ENCODE results near the gene NAA60. TPM values are rescaled to one million over a fixed set of nuclear protein-coding genes. Genes with fewer than 3 reads are reported as not detected.
"Not testable (repeated sequence)": the region's sequence is repeated elsewhere in the genome, so short reads cannot be mapped to it uniquely, and the experiment has no call there.

Gene NAA60
- polyA plus RNA-seq, 6 donors from 2014 or later = 17.0 to 48.8 (median 31.5) TPM

GRCh38 chr16:3513892-3514583 lies 70.6 kb downstream of the NAA60 start:
- no peak for ATAC-seq (ENCODE audit: low read depth in 2 of 2)
- Mint-ChIP-seq H3K27ac (no peak overlapping the region), H3K36me3 (peaks cover 7 to 30% of the 10 kb centered on the region in 2 donors)

GRCh38 chr16:3514621-3515020 lies 71.1 kb downstream of the NAA60 start:
- peaks cover 12 to 34% of the 10 kb centered on the region in 2 donors for H3K36me3 Mint-ChIP-seq
- DNase-seq (no peak), ATAC-seq (ENCODE audit: low read depth in 2 of 2) (no peak)
- H3K27ac Mint-ChIP-seq = no peak overlapping the region
- H3K4me1 Mint-ChIP-seq = no peaks in the 10 kb centered on the region
- H3K9me3 Mint-ChIP-seq = no peaks in the 10 kb centered on the region
- H3K27me3 Mint-ChIP-seq = no peaks in the 10 kb centered on the region
- no peak overlapping the region for H3K4me3 Mint-ChIP-seq

More at GRCh38 chr16:3513892-3514583, 70.6 kb downstream of the NAA60 start:
- no peaks in the 10 kb centered on the region for H3K4me1 Mint-ChIP-seq
- no peak overlapping the region for H3K4me3 Mint-ChIP-seq
- H3K9me3 Mint-ChIP-seq = no peaks in the 10 kb centered on the region
- DNase-seq = no peak
- H3K27me3 Mint-ChIP-seq = no peaks in the 10 kb centered on the region

- H3K9me3 Mint-ChIP-seq = no peaks in the 10 kb centered on the region
- no peak overlapping the region for H3K4me3 Mint-ChIP-seq
- DNase-seq = no peak
- no peaks in the 10 kb centered on the region for H3K4me1 Mint-ChIP-seq
- no peak overlapping the region for H3K27ac Mint-ChIP-seq
- no peak for ATAC-seq (ENCODE audit: low read depth in 2 of 2)
- H3K27me3 Mint-ChIP-seq = no peaks in the 10 kb centered on the region
- peaks cover 12 to 37% of the 10 kb centered on the region in 2 donors for H3K36me3 Mint-ChIP-seq
Measured at GRCh38 chr16:3515897-3516296, 72.4 kb downstream of the NAA60 start.

GRCh38 chr16:3518292-3518985 lies 75.0 kb downstream of the NAA60 start:
- Mint-ChIP-seq H3K4me1 (no peaks in the 10 kb centered on the region), H3K4me3 (no peak overlapping the region), H3K27me3 (no peaks in the 10 kb centered on the region), H3K9me3 (no peaks in the 10 kb centered on the region), H3K27ac (no peak overlapping the region), H3K36me3 (peaks cover 9 to 34% of the 10 kb centered on the region in 2 donors)
- no peak for ATAC-seq (ENCODE audit: low read depth in 2 of 2)
- DNase-seq = no peak

- ATAC-seq (ENCODE audit: low read depth in 2 of 2) = no peak
- no peak overlapping the region for H3K4me3 Mint-ChIP-seq
- peaks cover 9 to 29% of the 10 kb centered on the region in 2 donors for H3K36me3 Mint-ChIP-seq
- no peaks in the 10 kb centered on the region for H3K27me3 Mint-ChIP-seq
- H3K9me3 Mint-ChIP-seq = no peaks in the 10 kb centered on the region
- no peak overlapping the region for H3K27ac Mint-ChIP-seq
- H3K4me1 Mint-ChIP-seq = no peaks in the 10 kb centered on the region
- no peak for DNase-seq
Measured at GRCh38 chr16:3518986-3519348, 75.5 kb downstream of the NAA60 start.

GRCh38 chr16:3519581-3519980 lies 76.1 kb downstream of the NAA60 start:
- DNase-seq = no peak
- peaks cover 9 to 28% of the 10 kb centered on the region in 2 donors for H3K36me3 Mint-ChIP-seq
- H3K27ac Mint-ChIP-seq = peak overlapping the region in 2 of 6 donors; percentile 41 to 42
- no peak for ATAC-seq (ENCODE audit: low read depth in 2 of 2)
- H3K4me1 Mint-ChIP-seq = no peaks in the 10 kb centered on the region
- H3K9me3 Mint-ChIP-seq = no peaks in the 10 kb centered on the region
- no peaks in the 10 kb centered on the region for H3K27me3 Mint-ChIP-seq
- H3K4me3 Mint-ChIP-seq = no peak overlapping the region

- Mint-ChIP-seq H3K4me3 (no peak overlapping the region), H3K27me3 (no peaks in the 10 kb centered on the region), H3K27ac (peak overlapping the region in 1 of 6 donors; percentile 48), H3K36me3 (peaks cover 9 to 28% of the 10 kb centered on the region in 2 donors), H3K4me1 (no peaks in the 10 kb centered on the region), H3K9me3 (no peaks in the 10 kb centered on the region)
- DNase-seq (no peak), ATAC-seq (ENCODE audit: low read depth in 2 of 2) (no peak)
Measured at GRCh38 chr16:3520413-3520812, 76.9 kb downstream of the NAA60 start.

- no peaks in the 10 kb centered on the region for H3K9me3 Mint-ChIP-seq
- H3K36me3 Mint-ChIP-seq = peaks cover 9 to 26% of the 10 kb centered on the region in 2 donors
- H3K4me1 Mint-ChIP-seq = no peaks in the 10 kb centered on the region
- DNase-seq = no peak
- H3K4me3 Mint-ChIP-seq = no peak overlapping the region
- no peak for ATAC-seq (ENCODE audit: low read depth in 2 of 2)
- no peaks in the 10 kb centered on the region for H3K27me3 Mint-ChIP-seq
- peak overlapping the region in 1 of 6 donors; percentile 48 for H3K27ac Mint-ChIP-seq
Measured at GRCh38 chr16:3520841-3521240, 77.4 kb downstream of the NAA60 start.

GRCh38 chr16:3523281-3523680 lies 79.8 kb downstream of the NAA60 start:
- Mint-ChIP-seq H3K27me3 (no peaks in the 10 kb centered on the region), H3K9me3 (no peaks in the 10 kb centered on the region), H3K36me3 (peaks cover 9 to 15% of the 10 kb centered on the region in 2 donors), H3K4me3 (no peak overlapping the region), H3K4me1 (peaks cover 9 to 12% (median 12%) of the 10 kb centered on the region in 3 donors), H3K27ac (no peak overlapping the region)
- no peak for DNase-seq
- ATAC-seq (ENCODE audit: low read depth in 2 of 2) = no peak

- DNase-seq (no peak), ATAC-seq (ENCODE audit: low read depth in 2 of 2) (no peak)
- Mint-ChIP-seq H3K4me3 (no peak overlapping the region), H3K27ac (peak overlapping the region in 1 of 6 donors; percentile 71), H3K9me3 (no peaks in the 10 kb centered on the region), H3K27me3 (no peaks in the 10 kb centered on the region), H3K4me1 (peaks cover 9 to 14% (median 13%) of the 10 kb centered on the region in 3 donors), H3K36me3 (peaks cover 2 to 4% of the 10 kb centered on the region in 2 donors)
Measured at GRCh38 chr16:3525951-3526350, 82.5 kb downstream of the NAA60 start.

GRCh38 chr16:3527216-3527829 lies 83.8 kb downstream of the NAA60 start:
- Mint-ChIP-seq H3K27ac (peak overlapping the region in 4 of 6 donors; percentile 9 to 55 (median 30)), H3K4me3 (peak overlapping the region in 3 of 8 donors; percentile 20 to 75 (median 25))

GRCh38 chr16:3528406-3528805 lies 84.9 kb downstream of the NAA60 start:
- no peak for ATAC-seq (ENCODE audit: low read depth in 2 of 2)
- Mint-ChIP-seq H3K4me1 (peaks cover 9 to 14% (median 13%) of the 10 kb centered on the region in 3 donors), H3K36me3 (peaks cover 0 to 4% of the 10 kb centered on the region in 2 donors), H3K27ac (peak overlapping the region in 3 of 6 donors; percentile 52 to 80 (median 55)), H3K27me3 (no peaks in the 10 kb centered on the region), H3K4me3 (no peak overlapping the region), H3K9me3 (no peaks in the 10 kb centered on the region)
- DNase-seq = no peak

More at GRCh38 chr16:3527216-3527829, 83.8 kb downstream of the NAA60 start:
- not testable (repeated sequence) for ATAC-seq (ENCODE audit: low read depth in 2 of 2); H3K27me3 Mint-ChIP-seq; H3K36me3 Mint-ChIP-seq; H3K9me3 Mint-ChIP-seq
- DNase-seq = peak; percentile 54
- H3K4me1 Mint-ChIP-seq = peaks cover 9 to 14% (median 13%) of the 10 kb centered on the region in 3 donors

GRCh38 chr16:3529175-3529574 lies 85.7 kb downstream of the NAA60 start:
- H3K27me3 Mint-ChIP-seq = no peaks in the 10 kb centered on the region
- no peaks in the 10 kb centered on the region for H3K9me3 Mint-ChIP-seq
- ATAC-seq (ENCODE audit: low read depth in 2 of 2) (no peak), DNase-seq (no peak)
- no peak overlapping the region for H3K4me3 Mint-ChIP-seq
- H3K36me3 Mint-ChIP-seq = peaks cover 0 to 4% of the 10 kb centered on the region in 2 donors
- H3K4me1 Mint-ChIP-seq = peaks cover 12 to 19% (median 13%) of the 10 kb centered on the region in 3 donors
- peak overlapping the region in 1 of 6 donors; percentile 49 for H3K27ac Mint-ChIP-seq

Measured in naive B cell (primary cell).